HG03354 (cell line): ENCODE results near the gene SP1.
"Not testable (repeated sequence)": the region's sequence is repeated elsewhere in the genome, so short reads cannot be mapped to it uniquely, and the experiment has no call there.

Experiments
- ATAC-seq: cut with Tn5 transposase; IDR thresholded peaks from one replicate; pipeline ENCODE4 v1.9.1; 2021; ENCODE audit warnings: mild to moderate bottlenecking; ENCODE audit not compliant: unreplicated experiment, poor library complexity, severe bottlenecking

SP1 gene

GRCh38 chr12:53402351-53402750 is 22.4 kb downstream of the SP1 start:
- not testable (repeated sequence) for ATAC-seq

- no peak for ATAC-seq
These were observed 22.9 kb downstream of the SP1 start for GRCh38 chr12:53402871-53403270.

DNA sequence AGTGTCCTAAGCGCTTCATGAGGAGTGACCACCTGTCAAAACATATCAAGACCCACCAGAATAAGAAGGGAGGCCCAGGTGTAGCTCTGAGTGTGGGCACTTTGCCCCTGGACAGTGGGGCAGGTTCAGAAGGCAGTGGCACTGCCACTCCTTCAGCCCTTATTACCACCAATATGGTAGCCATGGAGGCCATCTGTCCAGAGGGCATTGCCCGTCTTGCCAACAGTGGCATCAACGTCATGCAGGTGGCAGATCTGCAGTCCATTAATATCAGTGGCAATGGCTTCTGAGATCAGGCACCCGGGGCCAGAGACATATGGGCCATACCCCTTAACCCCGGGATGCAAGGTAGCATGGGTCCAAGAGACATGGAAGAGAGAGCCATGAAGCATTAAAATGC is 31.0 kb downstream of the SP1 start:
- ATAC-seq: no peak

DNA sequence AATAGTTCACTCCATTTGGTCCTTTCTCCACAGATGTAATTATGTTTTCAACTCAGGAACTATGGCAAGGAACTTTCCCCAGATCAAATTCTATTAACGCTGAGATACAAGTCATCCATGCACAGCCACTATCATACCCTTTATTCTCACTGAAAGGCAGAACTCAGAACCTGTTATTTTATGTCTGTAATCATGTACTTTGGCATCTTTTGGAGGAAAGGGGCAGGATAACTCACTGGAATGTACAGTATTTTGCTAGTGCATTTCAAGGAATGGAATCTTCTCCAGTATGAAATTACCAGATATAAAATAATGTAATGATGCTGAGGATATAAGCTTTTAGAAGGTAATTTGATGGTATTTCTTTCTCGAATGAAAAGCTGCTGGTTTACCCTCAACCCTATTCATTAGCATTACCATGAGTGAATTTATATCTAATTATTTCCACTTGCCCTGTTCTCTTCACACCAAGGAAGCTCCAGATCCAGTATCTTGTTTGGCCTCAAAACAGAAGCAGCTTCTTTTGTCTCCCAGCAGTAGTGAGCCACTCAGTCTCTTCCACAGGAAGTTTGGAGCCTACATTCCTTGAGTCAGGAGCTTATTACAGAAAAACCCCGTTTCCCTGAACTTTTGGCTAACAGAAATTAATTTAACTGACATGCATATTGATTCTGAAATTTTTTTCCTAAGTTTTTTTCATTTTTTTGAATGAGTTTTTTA is 33.7 kb downstream of the SP1 start:
- ATAC-seq: no peak

- no peak for ATAC-seq
These were observed 34.9 kb downstream of the SP1 start for GRCh38 chr12:53414756-53415417.

- ATAC-seq: not testable (repeated sequence)
These were observed 35.9 kb downstream of the SP1 start for GRCh38 chr12:53415752-53416389.

DNA sequence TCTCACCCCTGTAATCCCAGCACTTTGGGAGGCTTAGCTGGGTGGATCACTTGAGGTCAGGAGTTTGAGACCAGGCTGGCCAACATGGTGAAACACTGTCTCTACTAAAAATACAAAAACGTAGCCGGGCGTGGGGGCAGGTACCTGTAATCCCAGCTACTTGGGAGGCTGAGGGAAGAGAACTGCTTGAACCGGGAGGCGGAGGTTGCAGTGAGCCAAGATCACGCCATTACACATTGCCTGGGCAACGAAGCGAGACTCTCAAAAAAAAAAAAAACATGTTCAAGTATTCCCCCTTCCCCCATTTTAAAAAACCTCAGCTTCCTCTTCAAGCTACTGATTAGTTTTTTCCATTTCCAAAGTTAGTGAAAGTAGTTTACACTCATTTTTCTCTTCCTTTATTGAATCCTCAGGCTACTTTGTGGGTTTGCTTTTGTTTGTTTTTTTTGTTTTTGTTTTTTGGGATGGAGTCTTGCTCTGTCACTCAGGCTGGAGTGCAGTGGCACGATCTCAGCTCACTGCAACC is 37.4 kb downstream of the SP1 start:
- not testable (repeated sequence) for ATAC-seq

DNA sequence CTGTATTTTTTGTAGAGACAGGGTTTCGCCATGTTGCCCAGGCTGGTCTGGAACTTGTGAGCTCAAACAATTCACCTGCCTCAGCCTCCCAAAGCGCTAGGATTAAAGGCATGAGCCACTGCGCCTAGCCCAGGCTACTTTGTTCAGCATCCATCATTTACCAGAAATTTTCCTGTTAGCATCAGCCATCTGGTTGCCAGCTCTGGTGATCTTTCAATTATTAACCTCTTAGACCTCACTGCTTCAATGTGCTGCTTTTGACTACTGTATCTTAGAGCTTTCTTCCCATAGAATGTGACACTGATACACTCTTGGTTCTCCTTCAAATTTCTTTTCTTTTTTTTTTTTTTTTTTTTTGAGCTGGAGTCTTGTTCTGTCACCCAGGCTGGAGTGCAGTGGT is 38.2 kb downstream of the SP1 start:
- no peak for ATAC-seq

- ATAC-seq: no peak
These were observed 39.8 kb downstream of the SP1 start for GRCh38 chr12:53419756-53420155.

- ATAC-seq: not testable (repeated sequence)
These were observed 42.3 kb downstream of the SP1 start for GRCh38 chr12:53422247-53422646.

DNA sequence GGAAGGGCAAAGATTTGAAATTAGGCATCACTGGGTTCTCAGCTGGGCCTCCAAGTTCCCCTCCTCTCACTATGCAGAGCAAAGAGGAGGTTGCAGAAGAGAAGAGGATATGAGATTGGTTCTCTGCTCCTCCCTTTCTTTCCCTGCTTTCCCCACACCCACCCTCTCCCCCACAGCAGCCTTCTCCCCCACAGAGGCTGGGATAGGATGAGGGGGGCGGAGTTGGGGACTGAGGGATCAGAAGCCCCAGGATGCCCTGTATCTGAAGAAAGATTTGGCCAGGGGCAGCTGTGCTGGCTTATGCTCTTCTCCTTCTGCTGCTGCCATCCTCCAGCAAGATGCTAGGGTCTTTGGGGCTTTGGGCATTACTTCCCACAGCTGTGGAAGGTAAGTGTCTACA is 43.6 kb downstream of the SP1 start, which contains the start of gene AMHR2:
Gene AMHR2 (plus strand): TSS at position 259 of the 400 bp plus-strand sequence. CDS start 80 bp downstream, at position 339.
- ATAC-seq: no peak

DNA sequence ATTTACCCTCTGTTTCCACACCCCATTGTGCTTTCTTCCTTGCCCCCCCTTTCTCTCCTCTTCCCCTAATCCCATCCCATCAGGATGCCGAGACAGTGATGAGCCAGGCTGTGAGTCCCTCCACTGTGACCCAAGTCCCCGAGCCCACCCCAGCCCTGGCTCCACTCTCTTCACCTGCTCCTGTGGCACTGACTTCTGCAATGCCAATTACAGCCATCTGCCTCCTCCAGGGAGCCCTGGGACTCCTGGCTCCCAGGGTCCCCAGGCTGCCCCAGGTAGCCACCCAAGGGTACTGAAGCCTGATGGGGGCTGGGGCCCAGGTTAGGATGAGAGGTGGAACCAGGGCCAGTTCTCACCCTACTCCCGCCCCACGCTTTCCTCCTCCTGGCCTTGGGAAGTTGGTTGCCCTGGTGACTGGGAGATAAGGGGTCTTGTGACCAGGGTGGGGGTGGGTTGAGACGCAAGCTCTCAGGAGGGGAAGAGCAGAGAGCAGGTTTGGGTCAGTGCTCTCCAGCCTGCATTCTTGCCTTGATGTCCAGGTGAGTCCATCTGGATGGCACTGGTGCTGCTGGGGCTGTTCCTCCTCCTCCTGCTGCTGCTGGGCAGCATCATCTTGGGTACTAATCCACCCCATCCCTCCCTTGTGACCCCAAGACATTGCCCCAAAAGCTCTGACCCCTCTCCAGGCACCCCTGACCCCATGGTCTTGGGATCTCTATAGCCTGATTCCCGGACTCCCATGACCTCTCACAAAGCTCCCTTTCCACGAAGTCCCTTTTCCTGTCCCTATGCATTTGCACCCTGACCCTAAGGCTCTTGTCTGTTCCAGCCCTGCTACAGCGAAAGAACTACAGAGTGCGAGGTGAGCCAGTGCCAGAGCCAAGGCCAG is 44.9 kb downstream of the SP1 start:
- no peak for ATAC-seq

DNA sequence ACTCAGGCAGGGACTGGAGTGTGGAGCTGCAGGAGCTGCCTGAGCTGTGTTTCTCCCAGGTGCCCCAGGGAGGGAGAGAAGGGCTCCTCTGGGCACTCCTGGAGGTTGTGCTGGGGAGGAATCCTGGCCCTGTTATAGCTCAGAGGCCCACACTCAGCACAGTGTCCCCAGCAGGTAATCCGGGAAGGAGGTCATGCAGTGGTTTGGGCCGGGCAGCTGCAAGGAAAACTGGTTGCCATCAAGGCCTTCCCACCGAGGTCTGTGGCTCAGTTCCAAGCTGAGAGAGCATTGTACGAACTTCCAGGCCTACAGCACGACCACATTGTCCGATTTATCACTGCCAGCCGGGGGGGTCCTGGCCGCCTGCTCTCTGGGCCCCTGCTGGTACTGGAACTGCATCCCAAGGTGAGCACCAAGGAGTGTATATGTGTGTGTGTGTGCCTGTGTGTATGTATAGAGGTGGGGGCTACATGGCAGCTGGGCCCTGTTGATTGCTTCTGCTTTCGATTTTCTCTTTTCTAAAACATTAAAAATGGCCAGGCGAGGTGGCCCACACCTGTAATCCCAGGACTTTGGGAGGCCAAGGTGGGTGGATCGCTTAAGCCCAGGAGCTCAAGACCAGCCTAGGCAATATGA is 45.7 kb downstream of the SP1 start:
- ATAC-seq: no peak

- ATAC-seq: no peak
These were observed 48.1 kb downstream of the SP1 start for GRCh38 chr12:53427905-53428594.

DNA sequence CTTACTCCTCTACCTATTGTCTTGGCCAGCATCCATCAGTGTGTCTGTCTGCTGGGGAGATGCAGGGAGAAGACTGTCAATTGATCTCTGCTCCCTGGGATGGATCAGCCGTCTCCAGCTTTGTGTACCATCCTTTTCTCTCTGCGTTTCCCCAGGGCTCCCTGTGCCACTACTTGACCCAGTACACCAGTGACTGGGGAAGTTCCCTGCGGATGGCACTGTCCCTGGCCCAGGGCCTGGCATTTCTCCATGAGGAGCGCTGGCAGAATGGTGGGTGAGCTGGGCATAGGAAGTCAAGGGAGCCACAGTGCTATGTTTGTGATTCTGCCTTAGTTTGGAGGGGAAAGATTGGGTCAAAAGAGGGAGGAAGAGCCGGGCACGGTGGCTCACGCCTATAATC is 48.8 kb downstream of the SP1 start:
- ATAC-seq: no peak

- no peak for ATAC-seq
These were observed 50.1 kb downstream of the SP1 start for GRCh38 chr12:53430116-53430515.

DNA sequence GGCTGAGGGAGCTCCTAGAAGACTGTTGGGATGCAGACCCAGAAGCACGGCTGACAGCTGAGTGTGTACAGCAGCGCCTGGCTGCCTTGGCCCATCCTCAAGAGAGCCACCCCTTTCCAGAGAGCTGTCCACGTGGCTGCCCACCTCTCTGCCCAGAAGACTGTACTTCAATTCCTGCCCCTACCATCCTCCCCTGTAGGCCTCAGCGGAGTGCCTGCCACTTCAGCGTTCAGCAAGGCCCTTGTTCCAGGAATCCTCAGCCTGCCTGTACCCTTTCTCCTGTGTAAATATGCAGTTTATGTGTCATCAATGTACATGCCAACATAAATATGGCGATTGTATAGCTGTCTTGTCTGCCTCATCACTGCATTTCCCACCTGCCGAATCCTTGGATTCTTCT is 51.2 kb downstream of the SP1 start:
- no peak for ATAC-seq

- ATAC-seq: not testable (repeated sequence)
These were observed 55.4 kb downstream of the SP1 start for GRCh38 chr12:53435326-53435725.

DNA sequence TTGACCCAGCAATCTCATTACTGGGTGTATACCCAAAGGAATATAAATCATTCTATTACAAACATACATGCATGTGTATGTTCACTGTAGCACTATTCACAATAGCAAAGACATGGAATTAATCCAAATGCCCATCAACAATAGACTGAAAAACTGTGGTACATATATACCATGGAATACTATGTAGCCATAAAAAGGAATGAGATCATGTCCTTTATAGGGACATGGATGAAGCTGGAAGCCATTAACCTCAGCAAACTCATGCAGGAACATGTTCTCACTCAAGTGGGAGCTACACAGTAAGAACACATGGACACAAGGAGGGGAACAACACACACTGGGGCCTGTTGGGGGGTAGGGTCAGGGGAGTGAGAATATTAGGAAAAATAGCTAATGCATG is 59.6 kb downstream of the SP1 start:
- ATAC-seq: not testable (repeated sequence)
